Measurements from ENCODE around the gene ST3GAL3.
A peak's percentile ranks its signal among the peaks of the same experiment; 100 is the strongest.

ST3GAL3 gene

GRCh38 chr1:43836267-43836951 is 129.1 kb downstream of the ST3GAL3 start (continued):
- TF ChIP-seq ZNF677 (tag by site-specific recombination; IDR thresholded peaks at IDR 0.05) (peak; percentile 63; the same call in 1 of the 2 replicates), ZNF626 (tag by site-specific recombination; IDR thresholded peaks at IDR 0.05) (no peak), PATZ1 (tag by site-specific recombination; IDR thresholded peaks at IDR 0.05) (peak; percentile 96), IKZF3 (tag by site-specific recombination; IDR thresholded peaks at IDR 0.05) (peak; percentile 24; the same call in 1 of the 2 replicates), ZNF202 (tag by site-specific recombination; IDR thresholded peaks at IDR 0.05; ENCODE audit: borderline replicate concordance) (no peak), TRIM28 (IDR thresholded peaks at IDR 0.05; ENCODE audit: borderline replicate concordance, low read length) (0 out of 2 replicates have a peak, but pooled peaks have one; percentile 40), YY2 (tag by site-specific recombination; IDR thresholded peaks at IDR 0.05) (no peak), KLF17 (tag by site-specific recombination; IDR thresholded peaks at IDR 0.05) (peak; percentile 69), ZNF121 (tag by site-specific recombination; IDR thresholded peaks at IDR 0.05) (peak; percentile 67), ZNF302 (tag by site-specific recombination; IDR thresholded peaks at IDR 0.05; ENCODE audit: low read depth) (no peak), KLF1 (tag by site-specific recombination; IDR thresholded peaks at IDR 0.05) (peak; percentile 80), ZFHX2 (tag by site-specific recombination; conservative IDR thresholded peaks at IDR 0.05) (peak; percentile 94), OSR2 (tag by site-specific recombination; IDR thresholded peaks at IDR 0.05) (peak; percentile 27; the same call in 1 of the 2 replicates), SP7 (tag by site-specific recombination; IDR thresholded peaks at IDR 0.05) (peak; percentile 60), ZNF37A (tag by site-specific recombination; IDR thresholded peaks at IDR 0.05) (peak; percentile 48; the same call in 1 of the 2 replicates), ZBTB1 (tag by site-specific recombination; IDR thresholded peaks at IDR 0.05) (no peak), BCL6B (tag by site-specific recombination; IDR thresholded peaks at IDR 0.05) (no peak; the same call in 1 of the 2 replicates), KLF9 (tag by site-specific recombination; IDR thresholded peaks at IDR 0.05; ENCODE audit: low read depth) (peak; percentile 64), ZNF221 (tag by site-specific recombination; IDR thresholded peaks at IDR 0.05; ENCODE audit: borderline replicate concordance) (no peak; the same call in 1 of the 2 replicates), ELK4 (IDR thresholded peaks at IDR 0.05; ENCODE audit: borderline replicate concordance, low read depth, low read length) (no peak), ZFP41 (tag by site-specific recombination; IDR thresholded peaks at IDR 0.05; ENCODE audit: borderline replicate concordance) (no peak), ZNF157 (tag by site-specific recombination; IDR thresholded peaks at IDR 0.05) (no peak), ZNF610 (tag by site-specific recombination; IDR thresholded peaks at IDR 0.05; ENCODE audit: borderline replicate concordance) (no peak), ZNF416 (tag by site-specific recombination; IDR thresholded peaks at IDR 0.05) (no peak), EGR2 (tag by site-specific recombination; IDR thresholded peaks at IDR 0.05; ENCODE audit: low read depth) (peak; percentile 91), GLI2 (tag by site-specific recombination; IDR thresholded peaks at IDR 0.05; ENCODE audit: borderline replicate concordance, low read depth) (no peak), RBAK (tag by site-specific recombination; IDR thresholded peaks at IDR 0.05) (no peak), ZNF580 (tag by site-specific recombination; IDR thresholded peaks at IDR 0.05) (no peak), ZBTB21 (tag by site-specific recombination; IDR thresholded peaks at IDR 0.05) (no peak), ZSCAN23 (tag by site-specific recombination; IDR thresholded peaks at IDR 0.05) (no peak)
- TF ChIP-seq, protein P1, sequence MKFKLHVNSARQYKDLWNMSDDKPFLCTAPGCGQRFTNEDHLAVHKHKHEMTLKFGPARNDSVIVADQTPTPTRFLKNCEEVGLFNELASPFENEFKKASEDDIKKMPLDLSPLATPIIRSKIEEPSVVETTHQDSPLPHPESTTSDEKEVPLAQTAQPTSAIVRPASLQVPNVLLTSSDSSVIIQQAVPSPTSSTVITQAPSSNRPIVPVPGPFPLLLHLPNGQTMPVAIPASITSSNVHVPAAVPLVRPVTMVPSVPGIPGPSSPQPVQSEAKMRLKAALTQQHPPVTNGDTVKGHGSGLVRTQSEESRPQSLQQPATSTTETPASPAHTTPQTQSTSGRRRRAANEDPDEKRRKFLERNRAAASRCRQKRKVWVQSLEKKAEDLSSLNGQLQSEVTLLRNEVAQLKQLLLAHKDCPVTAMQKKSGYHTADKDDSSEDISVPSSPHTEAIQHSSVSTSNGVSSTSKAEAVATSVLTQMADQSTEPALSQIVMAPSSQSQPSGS (tag by site-specific recombination; IDR thresholded peaks at IDR 0.05; ENCODE audit: low read depth), result no peak
- TF ChIP-seq, protein P2, sequence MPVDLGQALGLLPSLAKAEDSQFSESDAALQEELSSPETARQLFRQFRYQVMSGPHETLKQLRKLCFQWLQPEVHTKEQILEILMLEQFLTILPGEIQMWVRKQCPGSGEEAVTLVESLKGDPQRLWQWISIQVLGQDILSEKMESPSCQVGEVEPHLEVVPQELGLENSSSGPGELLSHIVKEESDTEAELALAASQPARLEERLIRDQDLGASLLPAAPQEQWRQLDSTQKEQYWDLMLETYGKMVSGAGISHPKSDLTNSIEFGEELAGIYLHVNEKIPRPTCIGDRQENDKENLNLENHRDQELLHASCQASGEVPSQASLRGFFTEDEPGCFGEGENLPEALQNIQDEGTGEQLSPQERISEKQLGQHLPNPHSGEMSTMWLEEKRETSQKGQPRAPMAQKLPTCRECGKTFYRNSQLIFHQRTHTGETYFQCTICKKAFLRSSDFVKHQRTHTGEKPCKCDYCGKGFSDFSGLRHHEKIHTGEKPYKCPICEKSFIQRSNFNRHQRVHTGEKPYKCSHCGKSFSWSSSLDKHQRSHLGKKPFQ (tag by site-specific recombination; IDR thresholded peaks at IDR 0.05), result 0 out of 2 replicates have a peak, but pooled peaks have one; percentile 21
